BLaER1 treated with 17β-estradiol and CSF1 and Interleukin-3, amounts not matched to agents 10 nM and 100 nM (cell line): ENCODE results near the gene ARSG.
"Not testable (repeated sequence)": the region's sequence is repeated elsewhere in the genome, so short reads cannot be mapped to it uniquely, and the experiment has no call there.

Experiments used
- H3K27ac ChIP-seq, 11 experiments: shearing (Covaris generic); formaldehyde crosslinking; 2 replicates each; pipeline ENCODE4 v1.8.1; 2022
- H3K27me3 ChIP-seq, 11 experiments: shearing (Covaris generic); formaldehyde crosslinking; 2 replicates each; pipeline ENCODE4 v1.8.1; 2022
- H3K36me3 ChIP-seq, 11 experiments: shearing (Covaris generic); formaldehyde crosslinking; 2 replicates each; pipeline ENCODE4 v1.8.1; 2022
- H3K4me1 ChIP-seq, 10 experiments: shearing (Covaris generic); formaldehyde crosslinking; 2 replicates each; pipeline ENCODE4 v1.8.1; 2022
- H3K4me2 ChIP-seq, 11 experiments: shearing (Covaris generic); formaldehyde crosslinking; 2 replicates each; pipeline ENCODE4 v1.8.1; 2022
- H3K4me3 ChIP-seq, 10 experiments: shearing (Covaris generic); formaldehyde crosslinking; 2 replicates each; pipeline ENCODE4 v1.8.1; 2022
- H3K9ac ChIP-seq, 11 experiments: shearing (Covaris generic); formaldehyde crosslinking; 2 replicates each; pipeline ENCODE4 v1.8.1; 2022
- H3K9me3 ChIP-seq, 11 experiments: shearing (Covaris generic); formaldehyde crosslinking; replicated peaks in 1 of 11; 2 replicates each; pipeline ENCODE4 v1.8.1; 2022
- H4K20me1 ChIP-seq, 11 experiments: shearing (Covaris generic); formaldehyde crosslinking; 2 replicates each; pipeline ENCODE4 v1.8.1; 2022
- Cebpa-rat ChIP-seq, 11 experiments: shearing (Covaris generic); IDR thresholded peaks; 2 replicates each; pipeline ENCODE4 v1.8.1; 2022

The ARSG gene

DNA sequence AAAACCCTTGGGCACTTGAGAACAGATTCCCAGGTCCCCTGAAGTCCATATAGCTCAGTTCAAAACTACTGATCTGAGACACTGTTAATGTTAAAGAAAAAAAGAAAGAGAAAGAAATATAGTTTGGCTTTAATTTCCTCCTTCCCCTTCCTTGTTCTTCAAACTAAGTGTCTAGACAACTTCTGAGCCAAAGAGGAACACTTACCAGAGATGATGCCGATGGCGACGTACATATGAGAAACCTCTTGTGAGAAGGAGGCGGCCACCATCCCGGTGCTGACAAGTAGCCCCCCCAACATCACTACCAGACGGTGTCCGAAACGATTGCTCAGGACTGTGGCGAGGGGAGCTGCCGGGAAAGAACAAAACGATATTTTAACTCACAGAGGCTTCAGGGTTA is 17.6 kb upstream of the ARSG start:
- no peak for TF ChIP-seq Cebpa-rat (IDR thresholded peaks at IDR 0.05)

DNA sequence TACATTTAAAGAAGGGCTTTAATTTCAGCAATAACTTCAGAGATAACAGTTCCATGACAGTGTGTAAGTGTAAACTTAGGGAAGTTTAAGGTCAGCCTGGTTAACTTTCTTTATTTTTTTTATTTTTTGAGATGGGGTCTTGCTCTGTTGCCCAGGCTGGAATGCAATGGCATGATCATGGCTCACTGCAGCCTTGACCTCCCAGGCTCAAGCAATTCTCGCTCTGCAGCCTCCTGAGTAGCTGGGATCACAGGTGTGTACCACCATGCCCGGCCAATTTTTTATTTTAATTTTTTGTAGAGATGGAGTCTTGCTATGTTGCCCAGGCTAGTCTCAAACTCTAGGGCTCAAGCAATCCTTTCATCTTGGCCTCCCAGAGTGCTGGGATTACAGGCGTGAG is 15.0 kb upstream of the ARSG start:
- not testable (repeated sequence) for H3K4me3 ChIP-seq, H4K20me1 ChIP-seq, H3K27me3 ChIP-seq, H3K9ac ChIP-seq, H3K4me2 ChIP-seq, H3K4me1 ChIP-seq, H3K27ac ChIP-seq
- Histone ChIP-seq H3K36me3 (peaks cover 14 to 96% (median 82%) of the 10 kb centered on the region in 11 experiments), H3K9me3 (peaks cover 33 to 47% (median 41%) of the 10 kb centered on the region in 11 experiments)

More for the DNA sequence above, 17.6 kb upstream of the ARSG start:
- Histone ChIP-seq H3K36me3 (peaks cover 14 to 93% (median 76%) of the 10 kb centered on the region in 11 experiments), H3K27me3 (no peaks in the 10 kb centered on the region), H3K9ac (no peak overlapping the region), H3K4me1 (peaks cover 0 to 7% (median 0%) of the 10 kb centered on the region in 10 experiments; a peak in 2 of 20 replicates), H3K4me3 (no peak overlapping the region), H4K20me1 (no peaks in the 10 kb centered on the region), H3K27ac (no peak overlapping the region), H3K4me2 (no peak overlapping the region), H3K9me3 (peaks cover 15 to 22% (median 18%) of the 10 kb centered on the region in 11 experiments)

DNA sequence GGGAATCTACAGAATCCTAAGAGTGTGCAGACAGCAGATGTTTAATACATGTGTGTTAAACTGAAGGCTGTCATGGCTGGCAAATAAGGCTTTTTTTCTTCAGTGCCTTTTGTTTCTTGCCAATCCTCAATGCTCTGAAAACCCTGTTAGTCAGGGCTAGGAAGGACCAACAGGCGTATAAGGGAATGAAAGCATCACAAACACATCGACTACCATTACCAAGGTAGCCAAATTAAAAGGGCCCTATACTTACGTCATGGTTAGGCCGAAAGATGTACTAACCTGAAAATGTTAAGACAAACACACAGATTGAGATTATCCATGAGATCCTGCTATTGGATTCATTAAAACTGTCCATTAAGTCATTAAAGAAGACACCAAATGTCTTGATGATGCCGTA is 13.5 kb upstream of the ARSG start:
- H3K27me3 ChIP-seq: no peaks in the 10 kb centered on the region
- H3K27ac ChIP-seq: no peak overlapping the region
- TF ChIP-seq Cebpa-rat (IDR thresholded peaks at IDR 0.05): no peak
- peaks cover 14 to 88% (median 70%) of the 10 kb centered on the region in 11 experiments for H3K36me3 ChIP-seq
- H3K4me3 ChIP-seq: no peak overlapping the region
- no peaks in the 10 kb centered on the region for H4K20me1 ChIP-seq
- H3K9me3 ChIP-seq: peaks cover 33 to 47% (median 42%) of the 10 kb centered on the region in 11 experiments
- no peaks in the 10 kb centered on the region for H3K4me1 ChIP-seq
- H3K9ac ChIP-seq: no peak overlapping the region
- no peak overlapping the region for H3K4me2 ChIP-seq

DNA sequence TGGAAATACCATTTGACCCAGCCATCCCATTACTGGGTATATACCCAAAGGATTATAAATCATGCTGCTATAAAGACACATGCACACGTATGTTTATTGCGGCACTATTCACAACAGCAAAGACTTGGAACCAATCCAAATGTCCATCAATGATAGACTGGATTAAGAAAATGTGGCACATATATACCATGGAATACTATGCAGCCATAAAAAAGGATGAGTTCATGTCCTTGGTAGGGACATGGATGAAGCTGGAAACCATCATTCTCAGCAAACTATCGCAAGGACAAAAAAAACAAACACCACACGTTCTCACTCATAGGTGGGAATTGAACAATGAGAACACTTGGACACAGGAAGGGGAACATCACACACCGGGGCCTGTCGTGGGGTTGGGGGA is 9.3 kb upstream of the ARSG start:
- Histone ChIP-seq H3K9me3 (peaks cover 31 to 45% (median 41%) of the 10 kb centered on the region in 11 experiments), H3K36me3 (peaks cover 14 to 62% (median 45%) of the 10 kb centered on the region in 11 experiments)
- H3K9ac ChIP-seq, H4K20me1 ChIP-seq, H3K4me1 ChIP-seq, H3K27ac ChIP-seq, H3K4me3 ChIP-seq, H3K27me3 ChIP-seq, H3K4me2 ChIP-seq: not testable (repeated sequence)

DNA sequence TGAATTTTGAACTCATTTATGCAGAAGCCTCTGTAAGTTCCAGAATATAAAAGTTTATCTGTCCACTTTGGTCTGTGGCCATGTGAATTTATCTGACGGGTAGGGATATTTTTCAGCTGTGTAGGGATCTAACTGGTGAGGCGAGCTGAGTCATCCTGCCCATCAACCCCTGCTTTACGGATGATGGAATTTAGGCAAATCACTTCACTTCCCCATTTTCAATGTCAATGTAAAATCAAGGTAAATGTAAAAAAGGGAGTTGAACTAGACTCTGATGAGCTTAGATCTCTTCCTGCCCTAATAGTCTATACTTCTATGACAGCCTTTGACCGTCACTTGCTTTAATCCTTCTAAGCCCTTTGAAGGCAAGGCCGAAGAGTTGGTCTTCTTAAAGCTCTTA is 2.9 kb upstream of the ARSG start:
- Histone ChIP-seq H3K27ac (peak overlapping the region; percentile 94 to 100 (median 99); a peak in 21 of 22 replicates), H4K20me1 (no peaks in the 10 kb centered on the region), H3K36me3 (peaks cover 0 to 8% (median 0%) of the 10 kb centered on the region in 11 experiments; a peak in 5 of 22 replicates), H3K4me1 (peaks cover 44 to 51% (median 46%) of the 10 kb centered on the region in 10 experiments), H3K9me3 (no peaks in the 10 kb centered on the region), H3K4me3 (peak overlapping the region in 4 of 10 experiments; percentile 73 to 85 (median 80); a peak in 5 of 20 replicates), H3K27me3 (no peaks in the 10 kb centered on the region), H3K9ac (peak overlapping the region; percentile 42 to 99 (median 98); a peak in 18 of 22 replicates), H3K4me2 (peak overlapping the region; percentile 89 to 100 (median 98))
- no peak for TF ChIP-seq Cebpa-rat (IDR thresholded peaks at IDR 0.05)

DNA sequence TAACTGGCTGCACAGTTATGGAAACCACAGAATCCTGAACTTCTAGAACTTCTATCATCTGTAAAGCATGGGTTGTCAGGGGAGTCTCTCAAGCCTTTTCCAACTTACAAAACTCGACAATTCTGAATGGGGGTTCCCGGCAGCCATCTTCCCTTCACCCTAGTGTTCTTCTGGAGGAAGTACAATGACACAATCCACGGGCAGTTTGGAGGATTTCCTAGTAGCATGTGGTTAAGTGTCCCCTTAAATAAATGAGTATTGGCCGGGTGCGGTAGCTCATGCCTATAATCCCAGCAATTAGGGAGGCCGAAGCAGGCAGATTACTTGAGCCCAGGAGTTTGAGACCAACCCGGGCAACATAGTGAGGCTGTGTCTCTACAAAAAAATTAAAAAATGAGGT is 2.5 kb upstream of the ARSG start:
- Histone ChIP-seq H3K36me3 (peaks cover 0 to 7% (median 0%) of the 10 kb centered on the region in 11 experiments; a peak in 4 of 22 replicates), H3K4me3 (peak overlapping the region in 7 of 10 experiments; percentile 73 to 85 (median 81); a peak in 13 of 20 replicates), H3K9me3 (no peaks in the 10 kb centered on the region), H3K4me2 (peak overlapping the region; percentile 89 to 100 (median 98)), H3K27ac (peak overlapping the region; percentile 94 to 100 (median 99); a peak in 21 of 22 replicates), H3K9ac (peak overlapping the region in 10 of 11 experiments; percentile 93 to 99 (median 98); a peak in 19 of 22 replicates), H3K27me3 (no peaks in the 10 kb centered on the region), H3K4me1 (peaks cover 44 to 56% (median 49%) of the 10 kb centered on the region in 10 experiments), H4K20me1 (no peaks in the 10 kb centered on the region)
- no peak for TF ChIP-seq Cebpa-rat (IDR thresholded peaks at IDR 0.05)

DNA sequence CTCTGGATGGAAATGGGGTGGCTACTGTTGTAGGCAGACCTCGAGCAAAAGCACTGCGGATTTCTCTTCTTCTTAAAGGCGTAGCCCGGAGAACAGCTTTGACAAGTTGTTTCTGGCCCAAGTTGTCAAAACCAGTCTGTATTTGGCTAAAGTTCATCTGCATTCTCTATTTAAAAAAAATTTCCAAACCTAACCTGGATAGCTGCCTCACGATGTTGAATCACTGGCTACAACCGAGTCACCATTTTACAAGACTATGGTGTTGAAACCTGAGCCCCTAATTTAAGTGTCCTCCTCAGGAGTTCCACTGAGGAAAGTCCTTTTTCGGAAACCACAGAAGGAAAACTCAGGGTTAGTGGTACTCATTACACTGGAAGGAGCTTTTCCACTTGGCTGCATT is 1.8 kb upstream of the ARSG start:
- H3K27me3 ChIP-seq: no peaks in the 10 kb centered on the region
- peak overlapping the region; percentile 94 to 100 (median 99); a peak in 21 of 22 replicates for H3K27ac ChIP-seq
- peaks cover 0 to 7% (median 0%) of the 10 kb centered on the region in 11 experiments; a peak in 3 of 22 replicates for H3K36me3 ChIP-seq
- H3K9ac ChIP-seq: peak overlapping the region; percentile 93 to 99 (median 98); a peak in 21 of 22 replicates
- no peaks in the 10 kb centered on the region for H4K20me1 ChIP-seq
- H3K4me1 ChIP-seq: peaks cover 44 to 62% (median 55%) of the 10 kb centered on the region in 10 experiments
- H3K9me3 ChIP-seq: no peaks in the 10 kb centered on the region
- H3K4me2 ChIP-seq: peak overlapping the region; percentile 89 to 100 (median 98)
- peak overlapping the region; percentile 69 to 85 (median 80) for H3K4me3 ChIP-seq
- TF ChIP-seq Cebpa-rat (IDR thresholded peaks at IDR 0.05): no peak

DNA sequence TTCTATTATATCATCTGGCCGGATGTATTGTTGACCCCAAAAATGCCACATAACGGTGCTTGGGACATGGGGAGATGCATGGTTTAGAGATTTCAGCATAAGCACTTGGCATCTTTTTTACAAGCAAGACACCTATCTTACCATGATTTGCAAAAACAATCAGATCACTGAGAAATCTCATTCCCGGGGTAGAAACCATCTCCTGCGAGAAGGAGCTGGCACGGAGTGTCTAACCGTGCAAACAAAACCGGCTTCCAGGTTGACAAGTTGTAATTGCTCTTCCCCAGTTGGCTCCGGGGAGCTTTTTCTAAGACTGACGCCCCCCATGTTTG is 1.4 kb upstream of the ARSG start:
- Histone ChIP-seq H3K27me3 (no peaks in the 10 kb centered on the region), H4K20me1 (no peaks in the 10 kb centered on the region), H3K4me1 (peaks cover 44 to 66% (median 59%) of the 10 kb centered on the region in 10 experiments), H3K9ac (peak overlapping the region; percentile 93 to 99 (median 98)), H3K27ac (peak overlapping the region; percentile 94 to 100 (median 99)), H3K4me3 (peak overlapping the region; percentile 69 to 85 (median 80)), H3K9me3 (no peaks in the 10 kb centered on the region), H3K4me2 (peak overlapping the region; percentile 89 to 100 (median 98)), H3K36me3 (peaks cover 0 to 7% (median 0%) of the 10 kb centered on the region in 11 experiments; a peak in 3 of 22 replicates)
- TF ChIP-seq Cebpa-rat (IDR thresholded peaks at IDR 0.05): no peak

DNA sequence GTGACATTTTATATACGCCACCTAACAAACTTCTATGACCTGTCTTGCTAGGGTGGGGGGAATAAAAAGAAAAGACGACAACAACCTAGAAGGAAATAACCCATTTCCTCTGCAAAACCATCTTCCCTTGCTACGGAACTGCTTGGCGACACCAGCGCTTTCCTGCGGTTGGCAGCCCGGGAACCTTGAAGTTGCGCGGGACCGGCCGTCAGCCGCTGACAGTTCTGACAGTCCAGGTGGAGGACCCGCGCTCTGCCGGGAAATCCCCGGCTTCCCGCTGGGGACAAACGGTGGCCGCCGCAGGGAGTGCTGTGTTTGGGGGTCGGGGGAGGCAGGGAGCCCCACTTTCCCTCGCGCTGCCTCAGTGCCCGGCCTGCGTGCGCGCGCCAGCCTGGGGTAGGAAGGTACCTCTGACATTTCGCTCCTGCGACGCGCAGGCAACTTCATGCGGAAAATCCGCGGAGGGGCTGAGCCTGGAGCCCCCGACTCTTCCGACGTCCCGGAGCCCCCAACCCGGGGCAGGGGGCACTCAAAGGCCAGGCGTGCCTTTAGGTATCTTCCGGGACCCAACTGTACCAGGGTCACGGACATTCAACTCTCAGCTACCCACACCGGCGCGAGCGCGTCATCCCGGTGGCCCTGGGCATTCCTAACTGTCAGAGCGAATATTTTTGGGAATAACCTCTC is 884 bp upstream of the ARSG start:
- Histone ChIP-seq H3K27me3 (no peaks in the 10 kb centered on the region), H4K20me1 (no peaks in the 10 kb centered on the region), H3K4me1 (peaks cover 44 to 71% (median 62%) of the 10 kb centered on the region in 10 experiments), H3K9ac (peak overlapping the region; percentile 93 to 99 (median 98)), H3K4me3 (peak overlapping the region; percentile 69 to 85 (median 80)), H3K36me3 (peaks cover 0 to 2% (median 0%) of the 10 kb centered on the region in 11 experiments; a peak in 3 of 22 replicates), H3K9me3 (no peaks in the 10 kb centered on the region), H3K4me2 (peak overlapping the region; percentile 89 to 100 (median 98)), H3K27ac (peak overlapping the region; percentile 94 to 100 (median 99))
- no peak for TF ChIP-seq Cebpa-rat (IDR thresholded peaks at IDR 0.05)
